IMR-90 (cell line): ENCODE data around the gene VPS41. TPM values are rescaled to one million over a fixed set of nuclear protein-coding genes. Genes with fewer than 3 reads are reported as not detected.

Experiments used
- ATAC-seq: fragments of 200-7000 bp; cut with Tn5 transposase; 2 replicates; pipeline ENCODE4 v1.9.1; 2020; ENCODE audit warnings: low read depth, mild to moderate bottlenecking, moderate library complexity
- BruUV-seq: library from RNA; stranded (reverse); fragments of 400-500 nt; replicated peaks from 2 replicates; lab custom pipeline; 2021; lab: Mats Ljungman, UMichigan
- CTCF ChIA-PET: fragments of 300-600 bp; formaldehyde crosslinking; extraction: SDS; loops from one replicate; lab custom pipeline; 2021; ENCODE audit warnings: antibody characterized with exemption; lab: Yijun Ruan, JAX
- POLR2A ChIA-PET: fragments of 300-600 bp; sonication (Branson Sonifier 250); formaldehyde crosslinking; loops from one replicate; lab custom pipeline; 2022; ENCODE audit warnings: antibody characterized with exemption; ENCODE audit not compliant: unreplicated experiment; lab: Charles Lee
- DNase-seq: peaks from one replicate; pipeline ENCODE4 v3.0.0; 2013
- H2AFZ ChIP-seq: replicated peaks from 2 replicates; pipeline ENCODE3; 2013; ENCODE audit warnings: low read length, mild to moderate bottlenecking; ENCODE audit not compliant: poor library complexity
- H2AK5ac ChIP-seq: 2 replicates; pipeline ENCODE4 v1.6.1; 2013; ENCODE audit warnings: low read depth, low read length, inconsistent platforms
- H2AK9ac ChIP-seq: replicated peaks from 2 replicates; pipeline ENCODE3; 2013; ENCODE audit warnings: mild to moderate bottlenecking, low read depth, low read length, moderate library complexity; ENCODE audit not compliant: poor library complexity
- H2BK120ac ChIP-seq: 2 replicates; pipeline ENCODE4 v1.6.1; 2013; ENCODE audit warnings: low read depth, low read length, inconsistent platforms
- H2BK15ac ChIP-seq: 3 replicates; pipeline ENCODE4 v1.6.1; 2013; ENCODE audit warnings: low read depth, low read length, inconsistent platforms
- H2BK20ac ChIP-seq: 2 replicates; pipeline ENCODE4 v1.6.1; 2013; ENCODE audit warnings: low read depth, mild to moderate bottlenecking, inconsistent platforms, low read length, moderate library complexity
- H2BK5ac ChIP-seq: 2 replicates; pipeline ENCODE4 v1.6.1; 2013; ENCODE audit warnings: mild to moderate bottlenecking, low read depth, low read length, inconsistent platforms; ENCODE audit not compliant: poor library complexity, severe bottlenecking
- H3K14ac ChIP-seq: replicated peaks from 2 replicates; pipeline ENCODE4 v1.6.1; 2013; ENCODE audit warnings: low read depth, low read length, inconsistent platforms
- H3K18ac ChIP-seq: 2 replicates; pipeline ENCODE4 v1.6.1; 2013; ENCODE audit warnings: low read depth, low read length, control low read depth
- H3K23ac ChIP-seq: 2 replicates; pipeline ENCODE4 v1.6.1; 2013; ENCODE audit warnings: low read depth, low read length, inconsistent platforms
- H3K27ac ChIP-seq: 2 replicates; pipeline ENCODE4 v1.5.1; 2013; ENCODE audit warnings: mild to moderate bottlenecking, control low read depth, low read length; ENCODE audit not compliant: insufficient read depth
- H3K27me3 ChIP-seq: 2 replicates; pipeline ENCODE4 v1.6.1; 2013; ENCODE audit warnings: low read length; ENCODE audit not compliant: control insufficient read depth, insufficient read depth
- H3K36me3 ChIP-seq: 2 replicates; pipeline ENCODE4 v1.6.1; 2013; ENCODE audit warnings: low read length, mixed read lengths; ENCODE audit not compliant: control insufficient read depth, insufficient read depth
- H3K4ac ChIP-seq: 2 replicates; pipeline ENCODE4 v1.6.1; 2013; ENCODE audit warnings: low read depth, low read length, inconsistent platforms
- H3K4me1 ChIP-seq: 2 replicates; pipeline ENCODE4 v1.6.1; 2013; ENCODE audit warnings: low read length, mixed read lengths; ENCODE audit not compliant: control insufficient read depth, insufficient read depth
- H3K4me2 ChIP-seq: 2 replicates; pipeline ENCODE4 v1.6.1; 2013; ENCODE audit warnings: low read depth, mild to moderate bottlenecking, control low read depth, low read length, moderate library complexity
- H3K4me3 ChIP-seq: 2 replicates; pipeline ENCODE4 v1.5.1; 2013; ENCODE audit warnings: low read depth, mild to moderate bottlenecking, control low read depth, low read length, moderate library complexity; ENCODE audit not compliant: insufficient read depth
- H3K56ac ChIP-seq: 2 replicates; pipeline ENCODE4 v1.6.1; 2013; ENCODE audit warnings: low read length, inconsistent platforms; ENCODE audit not compliant: insufficient read depth; ENCODE audit errors: extremely low read depth
- H3K79me1 ChIP-seq, 2 experiments: 2 replicates each; pipeline ENCODE4 v1.6.1; 2013; ENCODE audit warnings: low read length in 2 of 2, inconsistent platforms in 1 of 2, low read depth in 1 of 2
- H3K9ac ChIP-seq: 2 replicates; pipeline ENCODE4 v1.6.1; 2013; ENCODE audit warnings: low read depth, low read length, control low read depth
- H3K9me1 ChIP-seq: 2 replicates; pipeline ENCODE4 v1.6.1; 2013; ENCODE audit warnings: low read length, inconsistent platforms; ENCODE audit not compliant: insufficient read depth
- H3K9me3 ChIP-seq: 2 replicates; pipeline ENCODE4 v1.6.1; 2013; ENCODE audit warnings: low read length; ENCODE audit not compliant: control insufficient read depth, insufficient read depth
- H4K20me1 ChIP-seq: 2 replicates; pipeline ENCODE4 v1.6.1; 2013; ENCODE audit warnings: low read length, inconsistent platforms; ENCODE audit not compliant: insufficient read depth
- H4K5ac ChIP-seq: 2 replicates; pipeline ENCODE4 v1.6.1; 2013; ENCODE audit warnings: mild to moderate bottlenecking, low read depth, low read length, control low read depth
- H4K8ac ChIP-seq, 2 experiments: 2 replicates each; pipeline ENCODE4 v1.6.1; 2013; ENCODE audit warnings: low read depth in 2 of 2, low read length in 2 of 2, control low read depth in 1 of 2, inconsistent platforms in 1 of 2
- H4K91ac ChIP-seq: 2 replicates; pipeline ENCODE4 v1.6.1; 2013; ENCODE audit warnings: low read depth, low read length, inconsistent platforms; ENCODE audit not compliant: insufficient read depth
- WGBS, 2 experiments: methylation state at CpG; one replicate each; pipeline versions ENCODE4 v1.1.5 to v1.1.7; 2013; ENCODE audit warnings: missing lambda C conversion rate in 2 of 2; ENCODE audit not compliant: insufficient read length in 1 of 2; ENCODE audit errors: extremely low coverage in 2 of 2; 5-methylcytosine and 5-hydroxymethylcytosine counted together
- dilution Hi-C: fragments of 300-500 bp; cut with HindIII; formaldehyde crosslinking; loops from one replicate; pipeline ENCODE4 v1.14.3; 2018; ENCODE audit warnings: low sequenced_read_pairs; ENCODE audit not compliant: unreplicated experiment
- in situ Hi-C: fragments of 300-500 bp; cut with MboI; formaldehyde crosslinking; loops from 3 replicates; pipeline ENCODE4 v1.14.3; 2019; ENCODE audit warnings: low sequenced_read_pairs, inconsistent platforms, mixed read lengths
- intact Hi-C: fragments of 100-400 bp; cut with micrococcal nuclease; formaldehyde crosslinking; loops from 2 replicates; pipeline ENCODE4 v1.10.0; 2022
- polyA plus RNA-seq, 3 experiments: library from polyadenylated mRNA; depleted of rRNA; stranded (reverse); fragments of >200 nt; gene quantifications; 2 replicates each; pipeline ENCODE4 v1.2.3, GENCODE V29; 2012; ENCODE audit warnings: low replicate concordance in 1 of 3
- total RNA-seq: library from RNA; depleted of rRNA; stranded (reverse); fragments of >200 nt; gene quantifications from 2 replicates; pipeline ENCODE4 v1.2.3, GENCODE V29; 2012
- TF ChIP-seq, protein P1 (sequence below): fragments of 150-350 bp; IDR thresholded peaks from 2 replicates; pipeline ENCODE4 v1.6.1; 2016; ENCODE audit warnings: low read depth, mild to moderate bottlenecking, low read length, moderate library complexity, borderline replicate concordance

The VPS41 gene
- total and polyA plus RNA-seq, 2 of the 4 experiments (the other 2 are of a cell fraction) = 16.0 to 28.0 TPM

DNA sequence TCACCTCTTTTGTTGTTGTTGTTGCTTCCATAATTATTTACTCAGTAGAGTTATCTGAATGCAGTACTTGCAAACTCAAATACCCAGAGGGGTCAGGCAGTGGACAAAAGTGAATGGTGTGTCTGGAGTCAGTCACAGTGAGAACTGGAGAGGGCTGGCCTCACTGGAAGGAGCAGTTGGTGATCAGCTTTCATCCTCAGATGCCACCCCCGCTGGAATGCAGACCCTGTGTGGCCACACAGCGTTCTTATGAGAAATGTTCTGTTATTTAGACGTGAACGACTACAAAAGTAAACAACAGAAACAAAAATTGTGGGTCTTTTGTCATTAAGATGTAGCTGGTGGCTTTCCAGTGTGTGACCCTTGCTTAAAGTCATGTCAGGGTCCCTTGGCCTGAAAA, 29.6 kb upstream of the VPS41 start:
- no CpG with 5 or more reads among the region's 4 CpGs for WGBS, 2 experiments
- no peak overlapping the region for H3K56ac ChIP-seq
- no peaks in the 10 kb centered on the region for H3K9me1 ChIP-seq
- intact Hi-C loops = no loop called here
- no peak overlapping the region for H4K8ac ChIP-seq
- H2BK20ac ChIP-seq = no peak overlapping the region
- H3K27me3 ChIP-seq = peaks cover 1% of the 10 kb centered on the region; the same call in 1 of the 2 replicates
- no peak overlapping the region for H2AK5ac ChIP-seq
- no peak overlapping the region for H3K9ac ChIP-seq
- in situ Hi-C loops = loop anchor here (25.0 kb wide), 1 partner anchor 524 kb away; no protein-coding TSS in a partner anchor
- no peak overlapping the region for H4K91ac ChIP-seq
- dilution Hi-C loops = no loop called here
- H3K36me3 ChIP-seq = no peaks in the 10 kb centered on the region
- no peaks in the 10 kb centered on the region for H4K20me1 ChIP-seq
- ChIA-PET CTCF (interaction anchor here (0.6 kb wide), 1 partner anchor 16 kb away, joined by 3 read pairs; no protein-coding TSS in a partner anchor), POLR2A (no interaction called here)
- no peak overlapping the region for H4K5ac ChIP-seq
- no peak overlapping the region for H3K23ac ChIP-seq
- H3K27ac ChIP-seq = no peak overlapping the region
- H3K18ac ChIP-seq = no peak overlapping the region
- DNase-seq = no peak
- H2BK5ac ChIP-seq = no peak overlapping the region
- no peak overlapping the region for H2AK9ac ChIP-seq
- no peak overlapping the region for H3K14ac ChIP-seq
- H3K9me3 ChIP-seq = no peaks in the 10 kb centered on the region
- H2AFZ ChIP-seq = no peak overlapping the region
- no peak overlapping the region for H3K4ac ChIP-seq
- TF ChIP-seq, protein P1, sequence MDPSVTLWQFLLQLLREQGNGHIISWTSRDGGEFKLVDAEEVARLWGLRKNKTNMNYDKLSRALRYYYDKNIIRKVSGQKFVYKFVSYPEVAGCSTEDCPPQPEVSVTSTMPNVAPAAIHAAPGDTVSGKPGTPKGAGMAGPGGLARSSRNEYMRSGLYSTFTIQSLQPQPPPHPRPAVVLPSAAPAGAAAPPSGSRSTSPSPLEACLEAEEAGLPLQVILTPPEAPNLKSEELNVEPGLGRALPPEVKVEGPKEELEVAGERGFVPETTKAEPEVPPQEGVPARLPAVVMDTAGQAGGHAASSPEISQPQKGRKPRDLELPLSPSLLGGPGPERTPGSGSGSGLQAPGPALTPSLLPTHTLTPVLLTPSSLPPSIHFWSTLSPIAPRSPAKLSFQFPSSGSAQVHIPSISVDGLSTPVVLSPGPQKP = no peak
- no peaks in the 10 kb centered on the region for H3K79me1 ChIP-seq
- BruUV-seq = no TSS peak
- H2BK15ac ChIP-seq = no peak overlapping the region
- no peaks in the 10 kb centered on the region for H3K4me1 ChIP-seq
- no peak overlapping the region for H2BK120ac ChIP-seq
- no peak overlapping the region for H3K4me2 ChIP-seq
- ATAC-seq = no peak
- no peak overlapping the region for H3K4me3 ChIP-seq
